Measurements from ENCODE around the gene PTGDS. TPM values are rescaled to one million over a fixed set of nuclear protein-coding genes. Genes with fewer than 3 reads are reported as not detected.

Gene PTGDS
- total RNA-seq, 4 donors from 2014 or later: 4.3 to 31.7 (median 25.7) TPM

- DNase-seq (ENCODE audit: low spot score in 2 of 2): no peak
- no peak for TF ChIP-seq EP300 (IDR thresholded peaks at IDR 0.05)
- no peaks in the 10 kb centered on the region for H3K36me3 ChIP-seq
- H3K27me3 ChIP-seq: no peaks in the 10 kb centered on the region
- no peak overlapping the region for H3K4me3 ChIP-seq
- no peak overlapping the region for H3K27ac ChIP-seq
- H3K4me1 ChIP-seq: peaks cover 18% of the 10 kb centered on the region
- no peaks in the 10 kb centered on the region for H3K9me3 ChIP-seq
- WGBS: no CpG with 5 or more reads among the region's 11 CpGs
These were observed 6.9 kb upstream of the PTGDS start for GRCh38 chr9:136970361-136970760.

- no CpG with 5 or more reads among the region's 14 CpGs for WGBS
- Histone ChIP-seq H3K9me3 (no peaks in the 10 kb centered on the region), H3K27ac (no peak overlapping the region), H3K4me3 (no peak overlapping the region), H3K4me1 (peaks cover 26% of the 10 kb centered on the region), H3K36me3 (no peaks in the 10 kb centered on the region), H3K27me3 (no peaks in the 10 kb centered on the region)
- TF ChIP-seq EP300 (IDR thresholded peaks at IDR 0.05): no peak
- no peak for TF ChIP-seq POLR2A (IDR thresholded peaks at IDR 0.05)
- no peak for TF ChIP-seq CTCF (IDR thresholded peaks at IDR 0.05)
- TF ChIP-seq POLR2AphosphoS5 (IDR thresholded peaks at IDR 0.05): no peak
- DNase-seq (ENCODE audit: low spot score in 2 of 2): no peak
These were observed 5.6 kb upstream of the PTGDS start for GRCh38 chr9:136971746-136972145.

- no peak for DNase-seq (ENCODE audit: low spot score in 2 of 2)
- no peak overlapping the region for H3K27ac ChIP-seq
- H3K9me3 ChIP-seq: no peaks in the 10 kb centered on the region
- no peak for TF ChIP-seq EP300 (IDR thresholded peaks at IDR 0.05)
- TF ChIP-seq POLR2A (IDR thresholded peaks at IDR 0.05): no peak
- no peak for TF ChIP-seq CTCF (IDR thresholded peaks at IDR 0.05)
- no peak for TF ChIP-seq POLR2AphosphoS5 (IDR thresholded peaks at IDR 0.05)
- H3K4me1 ChIP-seq: peaks cover 30% of the 10 kb centered on the region
- 80% methylated on average over 6 of the region's 11 CpGs for WGBS
- H3K27me3 ChIP-seq: no peaks in the 10 kb centered on the region
- H3K4me3 ChIP-seq: no peak overlapping the region
- H3K36me3 ChIP-seq: no peaks in the 10 kb centered on the region
These were observed 5.0 kb upstream of the PTGDS start for GRCh38 chr9:136972335-136972734.

GRCh38 chr9:136972743-136973142, 4.6 kb upstream of the PTGDS start:
- TF ChIP-seq POLR2A (IDR thresholded peaks at IDR 0.05) (no peak), CTCF (IDR thresholded peaks at IDR 0.05) (no peak), EP300 (IDR thresholded peaks at IDR 0.05) (no peak), POLR2AphosphoS5 (IDR thresholded peaks at IDR 0.05) (no peak)
- 61% methylated on average over 8 of the region's 13 CpGs for whole genome bisulfite sequencing
- DNase-seq (ENCODE audit: low spot score in 2 of 2): no peak
- no peaks in the 10 kb centered on the region for H3K36me3 ChIP-seq
- H3K27ac ChIP-seq: no peak overlapping the region
- H3K4me1 ChIP-seq: peaks cover 33% of the 10 kb centered on the region
- H3K9me3 ChIP-seq: no peaks in the 10 kb centered on the region
- no peaks in the 10 kb centered on the region for H3K27me3 ChIP-seq
- no peak overlapping the region for H3K4me3 ChIP-seq

- TF ChIP-seq EP300 (IDR thresholded peaks at IDR 0.05): no peak
- no peak for TF ChIP-seq POLR2AphosphoS5 (IDR thresholded peaks at IDR 0.05)
- TF ChIP-seq POLR2A (IDR thresholded peaks at IDR 0.05): no peak
- TF ChIP-seq CTCF (IDR thresholded peaks at IDR 0.05): no peak
- Histone ChIP-seq H3K36me3 (no peaks in the 10 kb centered on the region), H3K27ac (no peak overlapping the region), H3K4me1 (peaks cover 39% of the 10 kb centered on the region), H3K9me3 (no peaks in the 10 kb centered on the region), H3K4me3 (no peak overlapping the region), H3K27me3 (no peaks in the 10 kb centered on the region)
- WGBS: 83% methylated on average over 25 of the region's 29 CpGs
- no peak for DNase-seq (ENCODE audit: low spot score in 2 of 2)
These were observed 3.4 kb upstream of the PTGDS start for GRCh38 chr9:136973618-136974617.

Data from suprapubic skin (tissue), 4 donors.